Measurements from ENCODE around the gene PMS1. TPM values are rescaled to one million over a fixed set of nuclear protein-coding genes. Genes with fewer than 3 reads are reported as not detected.
A peak's percentile ranks its signal among the peaks of the same experiment; 100 is the strongest.
"Not testable (repeated sequence)": the region's sequence is repeated elsewhere in the genome, so short reads cannot be mapped to it uniquely, and the experiment has no call there.

The PMS1 gene
- total and polyA plus RNA-seq, 2 donors from 2014 or later, result 6.9 to 23.5 TPM

DNA sequence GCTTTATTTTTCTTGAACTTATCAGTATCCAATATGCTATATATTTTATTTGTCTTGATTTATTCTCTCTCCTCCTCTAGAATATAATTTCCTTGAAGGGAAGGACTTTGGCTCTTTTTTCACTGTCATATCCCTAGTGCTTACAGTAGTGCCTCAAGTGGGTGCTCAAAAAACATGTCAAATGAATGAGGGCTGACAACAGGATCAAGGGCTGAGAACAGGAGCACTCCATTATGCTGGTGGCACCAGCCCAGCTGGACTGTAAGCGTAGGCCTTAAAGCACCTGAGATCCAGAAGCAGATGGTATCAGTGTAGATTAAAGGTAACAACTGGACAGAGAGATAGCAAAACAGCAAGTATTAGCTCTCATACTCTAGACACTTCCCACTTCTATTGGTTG lies 46.3 kb downstream of the PMS1 start:
- FAIRE-seq (no peak), DNase-seq (no peak)
- no peak overlapping the region for H3K9ac ChIP-seq (ENCODE audit: low read length in 3 of 3)
- no peak overlapping the region for H3K4me3 ChIP-seq (ENCODE audit: low read length in 3 of 3)
- H3K4me1 ChIP-seq (ENCODE audit: control insufficient read depth in 2 of 3, insufficient read depth in 2 of 3, low read depth in 1 of 3, low read length in 3 of 3), result no peaks in the 10 kb centered on the region
- H3K36me3 ChIP-seq (ENCODE audit: control insufficient read depth in 2 of 3, insufficient read depth in 3 of 3, low read length in 3 of 3), result no peaks in the 10 kb centered on the region
- no peak overlapping the region for H3K27ac ChIP-seq (ENCODE audit: low read depth in 2 of 2, low read length in 2 of 2)
- H3K9me3 ChIP-seq (ENCODE audit: control insufficient read depth in 2 of 3, insufficient read depth in 1 of 3, low read length in 3 of 3), result no peaks in the 10 kb centered on the region
- TF ChIP-seq, protein P1, sequence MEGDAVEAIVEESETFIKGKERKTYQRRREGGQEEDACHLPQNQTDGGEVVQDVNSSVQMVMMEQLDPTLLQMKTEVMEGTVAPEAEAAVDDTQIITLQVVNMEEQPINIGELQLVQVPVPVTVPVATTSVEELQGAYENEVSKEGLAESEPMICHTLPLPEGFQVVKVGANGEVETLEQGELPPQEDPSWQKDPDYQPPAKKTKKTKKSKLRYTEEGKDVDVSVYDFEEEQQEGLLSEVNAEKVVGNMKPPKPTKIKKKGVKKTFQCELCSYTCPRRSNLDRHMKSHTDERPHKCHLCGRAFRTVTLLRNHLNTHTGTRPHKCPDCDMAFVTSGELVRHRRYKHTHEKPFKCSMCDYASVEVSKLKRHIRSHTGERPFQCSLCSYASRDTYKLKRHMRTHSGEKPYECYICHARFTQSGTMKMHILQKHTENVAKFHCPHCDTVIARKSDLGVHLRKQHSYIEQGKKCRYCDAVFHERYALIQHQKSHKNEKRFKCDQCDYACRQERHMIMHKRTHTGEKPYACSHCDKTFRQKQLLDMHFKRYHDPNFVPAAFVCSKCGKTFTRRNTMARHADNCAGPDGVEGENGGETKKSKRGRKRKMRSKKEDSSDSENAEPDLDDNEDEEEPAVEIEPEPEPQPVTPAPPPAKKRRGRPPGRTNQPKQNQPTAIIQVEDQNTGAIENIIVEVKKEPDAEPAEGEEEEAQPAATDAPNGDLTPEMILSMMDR (IDR thresholded peaks at IDR 0.05; ENCODE audit: borderline replicate concordance, extremely low read depth, insufficient read depth), result no peak
- H3K27me3 ChIP-seq (ENCODE audit: control insufficient read depth, insufficient read depth, low read length), result no peaks in the 10 kb centered on the region
- intact Hi-C loops (cut with DNase I), result no loop called here

DNA sequence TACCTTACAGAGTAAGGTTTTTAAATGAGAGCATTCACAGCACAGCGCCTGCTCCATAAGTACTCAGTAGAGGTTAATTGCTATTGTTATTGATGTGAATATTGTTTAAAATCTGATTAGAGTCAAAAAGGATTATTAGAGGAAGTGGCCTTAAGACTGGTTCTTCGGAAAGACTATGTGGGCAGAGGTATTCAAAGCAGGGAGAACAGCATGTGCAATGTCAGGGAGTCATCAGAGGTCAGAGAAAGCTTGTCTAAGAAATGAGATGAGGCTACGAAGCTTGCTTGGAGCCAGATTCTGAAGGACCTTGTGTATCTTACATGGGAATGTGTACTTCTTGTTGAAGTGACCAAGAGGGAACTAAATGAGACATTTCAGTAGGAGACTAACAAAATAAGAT lies 49.8 kb downstream of the PMS1 start:
- Histone ChIP-seq H3K9ac (ENCODE audit: low read length in 3 of 3) (no peak overlapping the region), H3K27ac (ENCODE audit: low read depth in 2 of 2, low read length in 2 of 2) (no peak overlapping the region), H3K4me3 (ENCODE audit: low read length in 3 of 3) (no peak overlapping the region), H3K9me3 (ENCODE audit: control insufficient read depth in 2 of 3, insufficient read depth in 1 of 3, low read length in 3 of 3) (no peaks in the 10 kb centered on the region), H3K27me3 (ENCODE audit: control insufficient read depth, insufficient read depth, low read length) (no peaks in the 10 kb centered on the region), H3K4me1 (ENCODE audit: control insufficient read depth in 2 of 3, insufficient read depth in 2 of 3, low read depth in 1 of 3, low read length in 3 of 3) (no peaks in the 10 kb centered on the region), H3K36me3 (ENCODE audit: control insufficient read depth in 2 of 3, insufficient read depth in 3 of 3, low read length in 3 of 3) (no peaks in the 10 kb centered on the region)
- TF ChIP-seq, protein P1 (IDR thresholded peaks at IDR 0.05; ENCODE audit: borderline replicate concordance, extremely low read depth, insufficient read depth), result no peak
- intact Hi-C loops (cut with DNase I), result no loop called here
- FAIRE-seq, result no peak
- no peak for DNase-seq

DNA sequence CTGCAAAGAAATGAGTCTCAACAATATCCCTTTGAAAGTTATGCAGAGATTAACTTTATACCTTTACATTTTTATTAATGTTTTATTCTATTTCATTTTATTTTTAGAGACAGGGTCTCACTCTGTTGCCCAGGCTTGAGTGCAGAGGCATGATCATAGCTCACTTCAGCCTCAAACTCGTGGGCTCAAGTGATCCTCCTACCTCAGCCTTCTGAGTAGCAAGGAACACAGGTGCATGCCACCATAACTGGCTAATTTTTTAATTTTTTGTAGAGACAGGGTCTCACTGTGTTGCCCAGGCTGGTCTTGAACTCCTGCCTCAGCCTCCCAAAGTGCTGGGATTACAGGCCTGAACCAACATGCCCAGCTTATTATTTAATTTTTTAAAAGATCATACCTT lies 50.4 kb downstream of the PMS1 start:
- FAIRE-seq; H3K4me3 ChIP-seq (ENCODE audit: low read length in 3 of 3); H3K9me3 ChIP-seq (ENCODE audit: control insufficient read depth in 2 of 3, insufficient read depth in 1 of 3, low read length in 3 of 3); H3K4me1 ChIP-seq (ENCODE audit: control insufficient read depth in 2 of 3, insufficient read depth in 2 of 3, low read depth in 1 of 3, low read length in 3 of 3); H3K27ac ChIP-seq (ENCODE audit: low read depth in 2 of 2, low read length in 2 of 2); intact Hi-C loops (cut with DNase I); DNase-seq; H3K36me3 ChIP-seq (ENCODE audit: control insufficient read depth in 2 of 3, insufficient read depth in 3 of 3, low read length in 3 of 3); H3K27me3 ChIP-seq (ENCODE audit: control insufficient read depth, insufficient read depth, low read length); H3K9ac ChIP-seq (ENCODE audit: low read length in 3 of 3): not testable (repeated sequence)

DNA sequence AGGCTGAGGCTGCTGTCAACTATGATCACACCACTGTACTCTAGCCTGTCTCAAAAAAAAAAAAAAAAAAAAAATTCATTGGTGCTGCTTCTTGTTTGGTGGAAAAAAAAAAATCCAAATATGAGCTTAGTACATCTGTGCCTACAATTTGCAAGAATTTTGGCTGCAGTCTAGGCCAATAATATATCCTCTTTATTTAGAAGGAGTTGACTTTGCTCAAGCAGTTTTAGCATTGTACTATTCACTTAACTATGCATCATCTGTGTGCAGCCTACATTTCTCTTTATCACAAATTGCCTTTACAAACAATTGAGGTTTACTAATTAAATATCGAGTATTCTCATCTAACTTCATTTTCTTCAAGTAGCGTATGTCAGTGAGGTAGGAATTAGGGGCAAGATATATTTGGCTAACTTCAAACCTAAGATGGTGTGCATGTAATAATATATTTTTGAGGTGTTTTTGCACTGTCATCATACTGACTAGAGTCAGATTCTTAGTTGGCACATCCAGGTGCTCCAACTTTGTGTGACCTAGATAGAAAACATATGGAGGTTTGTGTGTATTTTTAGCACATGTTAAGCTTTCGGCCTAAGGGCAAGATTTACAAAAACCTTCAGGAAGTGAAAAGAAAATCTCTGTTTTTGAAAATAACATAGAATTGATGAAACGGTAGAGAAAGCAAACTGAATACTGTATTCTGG lies 51.8 kb downstream of the PMS1 start:
- intact Hi-C loops (cut with DNase I), result no loop called here
- TF ChIP-seq, protein P1 (IDR thresholded peaks at IDR 0.05; ENCODE audit: borderline replicate concordance, extremely low read depth, insufficient read depth), result no peak
- FAIRE-seq (no peak), DNase-seq (peak in 1 of 5 donors; percentile 38)
- no peaks in the 10 kb centered on the region for H3K9me3 ChIP-seq (ENCODE audit: control insufficient read depth in 2 of 3, insufficient read depth in 1 of 3, low read length in 3 of 3)
- no peaks in the 10 kb centered on the region for H3K4me1 ChIP-seq (ENCODE audit: control insufficient read depth in 2 of 3, insufficient read depth in 2 of 3, low read depth in 1 of 3, low read length in 3 of 3)
- H3K27me3 ChIP-seq (ENCODE audit: control insufficient read depth, insufficient read depth, low read length), result no peaks in the 10 kb centered on the region
- H3K4me3 ChIP-seq (ENCODE audit: low read length in 3 of 3), result no peak overlapping the region
- no peaks in the 10 kb centered on the region for H3K36me3 ChIP-seq (ENCODE audit: control insufficient read depth in 2 of 3, insufficient read depth in 3 of 3, low read length in 3 of 3)
- H3K27ac ChIP-seq (ENCODE audit: low read depth in 2 of 2, low read length in 2 of 2), result no peak overlapping the region
- H3K9ac ChIP-seq (ENCODE audit: low read length in 3 of 3), result no peak overlapping the region
